Eye (tissue), 1 donor: ENCODE measurements around the gene ADGRF5.

Experiments used
- DNase-seq: peaks from one replicate; pipeline ENCODE4 v3.0.0-alpha.2; 2015

The ADGRF5 gene, protein sequence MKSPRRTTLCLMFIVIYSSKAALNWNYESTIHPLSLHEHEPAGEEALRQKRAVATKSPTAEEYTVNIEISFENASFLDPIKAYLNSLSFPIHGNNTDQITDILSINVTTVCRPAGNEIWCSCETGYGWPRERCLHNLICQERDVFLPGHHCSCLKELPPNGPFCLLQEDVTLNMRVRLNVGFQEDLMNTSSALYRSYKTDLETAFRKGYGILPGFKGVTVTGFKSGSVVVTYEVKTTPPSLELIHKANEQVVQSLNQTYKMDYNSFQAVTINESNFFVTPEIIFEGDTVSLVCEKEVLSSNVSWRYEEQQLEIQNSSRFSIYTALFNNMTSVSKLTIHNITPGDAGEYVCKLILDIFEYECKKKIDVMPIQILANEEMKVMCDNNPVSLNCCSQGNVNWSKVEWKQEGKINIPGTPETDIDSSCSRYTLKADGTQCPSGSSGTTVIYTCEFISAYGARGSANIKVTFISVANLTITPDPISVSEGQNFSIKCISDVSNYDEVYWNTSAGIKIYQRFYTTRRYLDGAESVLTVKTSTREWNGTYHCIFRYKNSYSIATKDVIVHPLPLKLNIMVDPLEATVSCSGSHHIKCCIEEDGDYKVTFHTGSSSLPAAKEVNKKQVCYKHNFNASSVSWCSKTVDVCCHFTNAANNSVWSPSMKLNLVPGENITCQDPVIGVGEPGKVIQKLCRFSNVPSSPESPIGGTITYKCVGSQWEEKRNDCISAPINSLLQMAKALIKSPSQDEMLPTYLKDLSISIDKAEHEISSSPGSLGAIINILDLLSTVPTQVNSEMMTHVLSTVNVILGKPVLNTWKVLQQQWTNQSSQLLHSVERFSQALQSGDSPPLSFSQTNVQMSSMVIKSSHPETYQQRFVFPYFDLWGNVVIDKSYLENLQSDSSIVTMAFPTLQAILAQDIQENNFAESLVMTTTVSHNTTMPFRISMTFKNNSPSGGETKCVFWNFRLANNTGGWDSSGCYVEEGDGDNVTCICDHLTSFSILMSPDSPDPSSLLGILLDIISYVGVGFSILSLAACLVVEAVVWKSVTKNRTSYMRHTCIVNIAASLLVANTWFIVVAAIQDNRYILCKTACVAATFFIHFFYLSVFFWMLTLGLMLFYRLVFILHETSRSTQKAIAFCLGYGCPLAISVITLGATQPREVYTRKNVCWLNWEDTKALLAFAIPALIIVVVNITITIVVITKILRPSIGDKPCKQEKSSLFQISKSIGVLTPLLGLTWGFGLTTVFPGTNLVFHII (N-terminal part only)

GRCh38 chr6:46921731-46922130 is at the start of gene ADGRF5:
TSS of gene ADGRF5 (minus strand) at chr6:46921938. CDS start at chr6:46906762, 15,176 bp downstream.
- DNase-seq = no peak

GRCh38 chr6:46969206-46969605 is 47.5 kb upstream of the ADGRF5 start:
- DNase-seq = no peak

GRCh38 chr6:46967826-46968349 is 46.1 kb upstream of the ADGRF5 start:
- no peak for DNase-seq

- no peak for DNase-seq
These were observed 43.2 kb upstream of the ADGRF5 start for GRCh38 chr6:46964716-46965519.

DNA sequence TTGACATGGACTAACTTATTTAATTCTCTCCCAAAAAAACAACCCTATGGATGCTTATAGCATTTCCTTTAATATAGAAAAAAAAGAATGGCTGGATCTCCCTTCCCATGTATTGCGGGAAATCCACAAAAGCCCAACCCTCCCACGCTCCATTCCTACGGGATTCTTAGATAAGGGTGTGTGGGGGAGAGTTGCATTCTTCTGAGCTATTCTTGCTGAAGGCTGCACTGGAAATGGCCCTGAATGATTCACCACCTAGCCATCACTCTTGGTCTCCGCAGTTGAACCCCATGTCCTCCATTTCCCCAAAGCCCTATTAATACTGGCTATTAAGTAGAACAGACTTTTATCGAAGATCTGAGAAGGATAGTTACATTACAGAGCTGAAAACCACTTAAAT is 41.9 kb upstream of the ADGRF5 start:
- no peak for DNase-seq

GRCh38 chr6:46963039-46963438 is 41.3 kb upstream of the ADGRF5 start:
- DNase-seq = no peak

DNA sequence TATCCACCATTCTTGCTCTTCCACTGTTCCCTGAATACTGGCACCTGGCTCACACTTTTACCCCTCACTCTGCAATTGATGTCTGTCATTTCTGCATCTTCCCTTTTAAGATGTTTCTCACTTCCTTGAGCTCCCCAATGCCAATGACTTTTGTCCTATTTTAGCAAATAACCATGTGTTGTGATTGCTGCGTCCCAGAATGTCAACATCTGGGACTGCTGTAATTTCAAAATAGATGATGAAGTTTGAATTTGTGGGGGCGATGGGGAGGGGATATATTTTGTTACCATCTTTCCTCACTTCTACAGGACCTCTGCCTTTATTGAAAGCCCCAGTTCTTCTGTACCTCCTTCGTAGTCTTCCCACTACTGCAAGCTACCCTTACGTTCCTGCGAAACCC is 40.0 kb upstream of the ADGRF5 start:
- no peak for DNase-seq

DNA sequence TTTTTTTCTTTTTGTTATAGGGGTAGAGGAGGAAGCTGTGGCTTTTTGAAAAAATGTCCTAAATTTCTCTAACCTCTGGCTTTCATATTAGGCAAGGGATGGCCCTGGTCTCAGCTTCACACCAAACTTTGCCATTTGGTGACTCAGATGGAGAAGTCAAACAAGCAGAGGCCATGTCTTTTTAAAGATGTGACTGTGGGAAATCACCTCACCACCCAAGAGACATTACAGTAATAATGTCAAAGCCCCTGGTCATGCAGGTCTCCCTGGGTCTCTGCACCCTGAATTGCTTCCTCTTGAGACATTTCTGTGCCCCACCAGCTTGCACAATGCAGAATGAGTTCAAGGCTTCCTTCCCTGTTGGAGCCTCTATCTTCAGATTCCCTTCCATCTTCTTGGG is 39.5 kb upstream of the ADGRF5 start:
- DNase-seq = no peak

GRCh38 chr6:46959419-46959818 is 37.7 kb upstream of the ADGRF5 start:
- DNase-seq = no peak

- DNase-seq = no peak
These were observed 34.7 kb upstream of the ADGRF5 start for GRCh38 chr6:46956409-46956808.

DNA sequence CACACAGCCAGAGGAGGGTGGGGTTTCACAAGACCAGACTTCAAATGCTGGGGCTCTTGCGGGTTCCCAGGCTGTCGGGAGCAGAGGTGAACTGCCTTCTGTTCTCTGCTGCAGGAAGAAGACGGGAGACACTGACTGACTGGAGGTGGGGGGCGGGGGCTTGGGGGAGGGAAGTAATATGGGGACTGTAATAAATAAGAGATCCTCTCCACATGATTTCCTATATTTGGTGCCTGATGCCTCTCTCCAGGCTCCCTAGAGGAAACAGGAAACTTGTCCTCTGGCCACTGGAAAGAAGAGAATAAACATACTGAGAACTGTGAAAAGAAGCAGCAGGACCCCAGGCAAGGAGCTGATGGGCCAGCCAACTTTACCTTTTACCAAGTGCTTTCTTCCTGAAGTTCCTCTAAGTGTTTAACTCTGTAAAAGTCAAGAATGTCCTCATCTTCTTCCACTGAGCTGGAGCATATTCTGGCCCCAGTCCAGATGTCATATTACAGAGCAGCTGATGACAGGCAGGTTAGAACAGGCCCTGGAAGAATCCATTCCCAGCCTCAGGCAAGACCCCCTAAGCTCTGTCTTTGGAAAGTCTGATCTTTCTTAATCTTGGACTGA is 33.2 kb upstream of the ADGRF5 start:
- peak; percentile 44 for DNase-seq

GRCh38 chr6:46953921-46954320 is 32.2 kb upstream of the ADGRF5 start:
- no peak for DNase-seq

- no peak for DNase-seq
These were observed 28.0 kb upstream of the ADGRF5 start for GRCh38 chr6:46949632-46950280.

DNA sequence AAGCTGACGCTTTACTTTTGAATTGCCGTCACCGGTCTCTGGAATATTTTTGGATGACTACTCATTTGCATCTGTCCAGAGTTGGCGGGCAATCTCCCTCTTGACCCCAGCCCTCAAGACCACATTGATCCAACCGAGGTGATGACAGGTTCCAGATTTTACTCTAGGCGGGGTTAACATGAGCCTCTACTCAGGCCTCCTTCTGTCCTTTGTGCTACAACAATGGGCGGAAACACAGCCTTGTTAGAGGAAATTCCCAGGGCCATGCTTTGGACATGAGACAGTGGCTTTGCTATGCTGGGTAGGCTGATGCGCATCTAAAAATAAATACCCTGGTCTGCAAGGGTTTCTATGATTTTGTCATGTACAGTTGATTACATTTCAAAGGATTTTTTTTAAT is 27.0 kb upstream of the ADGRF5 start:
- no peak for DNase-seq

- no peak for DNase-seq
These were observed 25.8 kb upstream of the ADGRF5 start for GRCh38 chr6:46947497-46947896.

GRCh38 chr6:46940433-46941226 is 18.9 kb upstream of the ADGRF5 start:
- no peak for DNase-seq

DNA sequence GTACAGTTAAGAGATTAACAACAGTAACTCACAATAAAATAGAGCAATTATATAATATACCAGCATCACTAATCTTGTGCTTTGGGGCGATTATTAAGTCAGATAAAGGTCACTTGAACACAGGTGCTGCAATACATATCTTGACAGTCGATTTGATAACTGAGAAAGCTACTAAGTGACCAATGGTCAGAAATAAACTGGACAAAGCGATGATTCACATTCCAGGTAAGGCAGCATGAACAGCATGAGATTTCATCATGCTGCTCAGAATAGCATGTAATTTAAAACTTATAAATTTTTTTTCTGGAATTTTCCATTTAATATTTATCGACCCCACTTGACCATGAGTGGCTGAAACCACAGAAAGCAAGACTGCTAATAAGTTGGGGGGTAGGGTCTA is 15.9 kb upstream of the ADGRF5 start:
- no peak for DNase-seq

- DNase-seq = no peak
These were observed 13.9 kb upstream of the ADGRF5 start for GRCh38 chr6:46935687-46936086.

- no peak for DNase-seq
These were observed 12.0 kb upstream of the ADGRF5 start for GRCh38 chr6:46933751-46934150.
